Prostate gland (tissue), 2 donors: ENCODE results near the gene CD101.

Source experiments
- POLR2A ChIP-seq: fragments of 450-650 bp; IDR thresholded peaks from one replicate; pipeline ENCODE4 v1.6.1; 2016; ENCODE audit warnings: antibody characterized with exemption, mild to moderate bottlenecking
- POLR2AphosphoS5 ChIP-seq: sonication (generic); formaldehyde crosslinking; IDR thresholded peaks from one replicate; pipeline ENCODE4 v1.6.1; 2017; ENCODE audit warnings: antibody characterized with exemption
- TF ChIP-seq, protein P1 (sequence below), 4 experiments: fragments of 200-600 bp in 2 of 4; fragments of 450-650 bp in 2 of 4; sonication (generic) in 2 of 4; IDR thresholded peaks; 1 replicate in 3 of 4; 2 replicates in 1 of 4; pipeline ENCODE4 v1.5.1; 2016 to 2019; ENCODE audit warnings: antibody characterized with exemption in 4 of 4, mild to moderate bottlenecking in 2 of 4, moderate library complexity in 2 of 4

DNA sequence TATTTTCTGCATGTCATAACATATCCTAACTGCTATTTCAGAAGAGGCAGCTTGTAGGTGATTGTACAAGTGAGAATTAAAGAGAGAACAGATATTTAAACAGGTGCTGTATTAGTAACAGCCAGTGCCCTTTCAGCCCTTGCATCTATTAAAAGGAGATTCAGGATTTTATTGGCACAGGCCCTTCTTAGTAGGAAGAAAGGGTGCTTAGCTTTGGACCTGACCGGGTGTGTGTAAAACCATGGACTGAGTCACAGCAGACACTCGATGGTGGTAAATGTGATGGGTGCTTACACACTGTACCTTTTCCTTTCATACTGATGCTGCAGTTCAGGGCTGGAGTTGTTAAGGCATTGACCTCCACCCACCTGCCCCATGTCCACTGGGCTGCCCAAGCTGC lies 12.7 kb upstream of the CD101 start:
- no peak for TF ChIP-seq POLR2A
- TF ChIP-seq POLR2AphosphoS5: peak; percentile 6
- TF ChIP-seq, protein P1, sequence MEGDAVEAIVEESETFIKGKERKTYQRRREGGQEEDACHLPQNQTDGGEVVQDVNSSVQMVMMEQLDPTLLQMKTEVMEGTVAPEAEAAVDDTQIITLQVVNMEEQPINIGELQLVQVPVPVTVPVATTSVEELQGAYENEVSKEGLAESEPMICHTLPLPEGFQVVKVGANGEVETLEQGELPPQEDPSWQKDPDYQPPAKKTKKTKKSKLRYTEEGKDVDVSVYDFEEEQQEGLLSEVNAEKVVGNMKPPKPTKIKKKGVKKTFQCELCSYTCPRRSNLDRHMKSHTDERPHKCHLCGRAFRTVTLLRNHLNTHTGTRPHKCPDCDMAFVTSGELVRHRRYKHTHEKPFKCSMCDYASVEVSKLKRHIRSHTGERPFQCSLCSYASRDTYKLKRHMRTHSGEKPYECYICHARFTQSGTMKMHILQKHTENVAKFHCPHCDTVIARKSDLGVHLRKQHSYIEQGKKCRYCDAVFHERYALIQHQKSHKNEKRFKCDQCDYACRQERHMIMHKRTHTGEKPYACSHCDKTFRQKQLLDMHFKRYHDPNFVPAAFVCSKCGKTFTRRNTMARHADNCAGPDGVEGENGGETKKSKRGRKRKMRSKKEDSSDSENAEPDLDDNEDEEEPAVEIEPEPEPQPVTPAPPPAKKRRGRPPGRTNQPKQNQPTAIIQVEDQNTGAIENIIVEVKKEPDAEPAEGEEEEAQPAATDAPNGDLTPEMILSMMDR (IDR thresholded peaks at IDR 0.05): no peak
